Liver (tissue), 9 donors: ENCODE measurements around the gene PLEKHM2. TPM values are rescaled to one million over a fixed set of nuclear protein-coding genes. Genes with fewer than 3 reads are reported as not detected.

Experiments used
- DNase-seq: peaks from one replicate; pipeline ENCODE4 v3.0.0-alpha.2; 2017; ENCODE audit warnings: low spot score
- H3K27ac ChIP-seq, 2 donors: one replicate each; pipeline ENCODE4 v1.7.0; 2013; ENCODE audit warnings: inconsistent platforms in 2 of 2, low read length in 2 of 2, control low read depth in 1 of 2, low read depth in 1 of 2, mild to moderate bottlenecking in 1 of 2
- H3K27me3 ChIP-seq, 4 donors: one replicate each; pipeline versions ENCODE4 v1.6.1 to v1.7.0; 2013; ENCODE audit warnings: low read length in 3 of 4, inconsistent platforms in 1 of 4, mild to moderate bottlenecking in 1 of 4, moderate library complexity in 1 of 4; ENCODE audit not compliant: control insufficient read depth in 4 of 4, insufficient read depth in 4 of 4
- H3K36me3 ChIP-seq, 4 donors: one replicate each; pipeline versions ENCODE4 v1.6.1 to v1.7.0; 2013; ENCODE audit warnings: low read length in 3 of 4, mild to moderate bottlenecking in 3 of 4, low read depth in 1 of 4, moderate library complexity in 1 of 4; ENCODE audit not compliant: control insufficient read depth in 4 of 4, insufficient read depth in 3 of 4
- H3K4me1 ChIP-seq, 4 donors: one replicate each; pipeline versions ENCODE4 v1.6.1 to v1.7.0; 2013; ENCODE audit warnings: low read length in 3 of 4, mild to moderate bottlenecking in 3 of 4, moderate library complexity in 1 of 4; ENCODE audit not compliant: control insufficient read depth in 4 of 4, insufficient read depth in 4 of 4
- H3K4me3 ChIP-seq, 3 donors: one replicate each; pipeline versions ENCODE4 v1.6.1 to v1.7.0; 2013; ENCODE audit warnings: low read length in 3 of 3, control low read depth in 1 of 3, low read depth in 1 of 3, mild to moderate bottlenecking in 1 of 3
- H3K9ac ChIP-seq, 2 donors: one replicate each; pipeline ENCODE4 v1.7.0; 2013; ENCODE audit warnings: low read length in 2 of 2, mild to moderate bottlenecking in 2 of 2, moderate library complexity in 2 of 2, control low read depth in 1 of 2, low read depth in 1 of 2
- H3K9me3 ChIP-seq, 4 donors: one replicate each; pipeline versions ENCODE4 v1.6.1 to v1.7.0; 2013; ENCODE audit warnings: low read length in 3 of 4; ENCODE audit not compliant: control insufficient read depth in 4 of 4
- ATF3 ChIP-seq: IDR thresholded peaks from 2 replicates; pipeline ENCODE4 v1.6.1; 2016; ENCODE audit warnings: antibody characterized with exemption
- CTCF ChIP-seq: fragments of 150-350 bp; IDR thresholded peaks from 2 replicates; pipeline ENCODE4 v1.5.1; 2017; ENCODE audit warnings: improper control_type of control experiment, low read depth, low read length; ENCODE audit not compliant: missing input control
- EGR1 ChIP-seq, 2 donors: IDR thresholded peaks; 2 replicates each; pipeline ENCODE4 v1.6.1; 2016 to 2018; ENCODE audit warnings: antibody characterized with exemption in 2 of 2, low read depth in 2 of 2
- FOXA1 ChIP-seq: IDR thresholded peaks from 2 replicates; pipeline ENCODE4 v1.6.1; 2016; ENCODE audit warnings: antibody characterized with exemption
- FOXA2 ChIP-seq: IDR thresholded peaks from 2 replicates; pipeline ENCODE4 v1.6.1; 2016; ENCODE audit warnings: antibody characterized with exemption
- GABPA ChIP-seq, 2 donors: IDR thresholded peaks in 1 of 2; conservative IDR thresholded peaks in 1 of 2; 2 replicates each; pipeline ENCODE4 v1.6.1; 2016; ENCODE audit warnings: antibody characterized with exemption in 2 of 2, mild to moderate bottlenecking in 1 of 2, moderate library complexity in 1 of 2
- HNF4A ChIP-seq, 2 donors: conservative IDR thresholded peaks; 2 replicates each; pipeline ENCODE4 v1.6.1; 2016; ENCODE audit warnings: antibody characterized with exemption in 2 of 2, mild to moderate bottlenecking in 2 of 2
- HNF4G ChIP-seq: IDR thresholded peaks from 2 replicates; pipeline ENCODE4 v1.6.1; 2016; ENCODE audit warnings: antibody characterized with exemption
- JUND ChIP-seq, 2 donors: IDR thresholded peaks; 2 replicates each; pipeline ENCODE4 v1.6.1; 2016; ENCODE audit warnings: antibody characterized with exemption in 2 of 2
- MAX ChIP-seq: IDR thresholded peaks from 2 replicates; pipeline ENCODE4 v1.6.1; 2016; ENCODE audit warnings: antibody characterized with exemption
- NR2F2 ChIP-seq: IDR thresholded peaks from 2 replicates; pipeline ENCODE4 v1.6.1; 2016; ENCODE audit warnings: antibody characterized with exemption
- RAD21 ChIP-seq, 2 donors: IDR thresholded peaks; 2 replicates each; pipeline ENCODE4 v1.6.1; 2016; ENCODE audit warnings: antibody characterized with exemption in 2 of 2, mild to moderate bottlenecking in 2 of 2
- REST ChIP-seq: IDR thresholded peaks from 2 replicates; pipeline ENCODE4 v1.6.1; 2016; ENCODE audit warnings: antibody characterized with exemption, mild to moderate bottlenecking
- RXRA ChIP-seq, 2 donors: IDR thresholded peaks; 2 replicates each; pipeline ENCODE4 v1.6.1; 2017 to 2018; ENCODE audit warnings: antibody characterized with exemption in 2 of 2, mild to moderate bottlenecking in 1 of 2
- SP1 ChIP-seq: IDR thresholded peaks from 2 replicates; pipeline ENCODE4 v1.6.1; 2018; ENCODE audit warnings: antibody characterized with exemption, mild to moderate bottlenecking
- TAF1 ChIP-seq: conservative IDR thresholded peaks from 2 replicates; pipeline ENCODE4 v1.6.1; 2016; ENCODE audit warnings: antibody characterized with exemption, mild to moderate bottlenecking
- YY1 ChIP-seq: IDR thresholded peaks from 2 replicates; pipeline ENCODE4 v1.6.1; 2016; ENCODE audit warnings: antibody characterized with exemption, mild to moderate bottlenecking
- ZBTB33 ChIP-seq: IDR thresholded peaks from 2 replicates; pipeline ENCODE4 v1.6.1; 2016; ENCODE audit warnings: antibody characterized with exemption
- WGBS: extraction: QIAGEN DNeasy Blood & Tissue Kit; methylation state at CpG from one replicate; pipeline ENCODE4 v1.1.7; 2013; 5-methylcytosine and 5-hydroxymethylcytosine counted together
- polyA plus RNA-seq, 2 donors: library from polyadenylated mRNA; stranded (reverse) in 1 of 2; unstranded in 1 of 2; fragments of 200-250 nt in 1 of 2; fragments of >200 nt in 1 of 2; fragmentation: Nextera tagmentation in 1 of 2; extraction: Ambion mirVana in 1 of 2; gene quantifications; one replicate each; pipeline versions ENCODE4 v1.2.1 to v1.2.3, GENCODE V29; 2013 to 2015
- total RNA-seq, 2 donors: library from RNA; depleted of rRNA; stranded (reverse); fragments of >200 nt; gene quantifications; one replicate each; pipeline ENCODE4 v1.2.3, GENCODE V29; 2014
- donor health status: healthy.
- donor health status: healthy.
- donor health status: healthy.
- donor health status: healthy.
- donor health status: healthy.

PLEKHM2 gene
- total and polyA plus RNA-seq, 4 donors = 4.1 to 22.6 (median 17.0) TPM

GRCh38 chr1:15709226-15709625, 25.1 kb downstream of the PLEKHM2 start:
- H3K27ac ChIP-seq = no peak overlapping the region
- no peaks in the 10 kb centered on the region for H3K27me3 ChIP-seq
- no peaks in the 10 kb centered on the region for H3K4me1 ChIP-seq
- H3K4me3 ChIP-seq = no peak overlapping the region
- DNase-seq = no peak
- TF ChIP-seq TAF1 (no peak), HNF4G (no peak), NR2F2 (no peak), FOXA1 (no peak), ZBTB33 (no peak), FOXA2 (no peak), HNF4A (conservative IDR thresholded peaks at IDR 0.05) (no peak), SP1 (no peak), RAD21 (IDR thresholded peaks at IDR 0.05) (no peak), ATF3 (no peak), RXRA (IDR thresholded peaks at IDR 0.05) (no peak), EGR1 (IDR thresholded peaks at IDR 0.05; ENCODE audit: low read depth in 2 of 2) (no peak), REST (no peak), GABPA (IDR thresholded peaks at IDR 0.05 in 1 of 2, conservative IDR thresholded peaks at IDR 0.05 in 1 of 2) (no peak), MAX (no peak), YY1 (no peak), CTCF (no peak), JUND (IDR thresholded peaks at IDR 0.05) (no peak)
- no peak overlapping the region for H3K9ac ChIP-seq
- H3K9me3 ChIP-seq = no peaks in the 10 kb centered on the region
- 98% methylated on average over 4 of the region's 4 CpGs for WGBS
- no peaks in the 10 kb centered on the region for H3K36me3 ChIP-seq
